Stimulated activated CD8-positive, alpha-beta memory T cell treated with anti-CD3 and anti-CD28 coated beads, Interleukin-15, amount 100 ng/mL, for 48 hours (primary cell): ENCODE results near the gene ADGRD1.
"Not testable (repeated sequence)": the region's sequence is repeated elsewhere in the genome, so short reads cannot be mapped to it uniquely, and the experiment has no call there.

Experiments
- DNase-seq, 2 donors: peaks; one replicate each; pipeline ENCODE4 v3.0.0-alpha.2; 2020; ENCODE audit warnings: low read depth in 2 of 2

The ADGRD1 gene

DNA sequence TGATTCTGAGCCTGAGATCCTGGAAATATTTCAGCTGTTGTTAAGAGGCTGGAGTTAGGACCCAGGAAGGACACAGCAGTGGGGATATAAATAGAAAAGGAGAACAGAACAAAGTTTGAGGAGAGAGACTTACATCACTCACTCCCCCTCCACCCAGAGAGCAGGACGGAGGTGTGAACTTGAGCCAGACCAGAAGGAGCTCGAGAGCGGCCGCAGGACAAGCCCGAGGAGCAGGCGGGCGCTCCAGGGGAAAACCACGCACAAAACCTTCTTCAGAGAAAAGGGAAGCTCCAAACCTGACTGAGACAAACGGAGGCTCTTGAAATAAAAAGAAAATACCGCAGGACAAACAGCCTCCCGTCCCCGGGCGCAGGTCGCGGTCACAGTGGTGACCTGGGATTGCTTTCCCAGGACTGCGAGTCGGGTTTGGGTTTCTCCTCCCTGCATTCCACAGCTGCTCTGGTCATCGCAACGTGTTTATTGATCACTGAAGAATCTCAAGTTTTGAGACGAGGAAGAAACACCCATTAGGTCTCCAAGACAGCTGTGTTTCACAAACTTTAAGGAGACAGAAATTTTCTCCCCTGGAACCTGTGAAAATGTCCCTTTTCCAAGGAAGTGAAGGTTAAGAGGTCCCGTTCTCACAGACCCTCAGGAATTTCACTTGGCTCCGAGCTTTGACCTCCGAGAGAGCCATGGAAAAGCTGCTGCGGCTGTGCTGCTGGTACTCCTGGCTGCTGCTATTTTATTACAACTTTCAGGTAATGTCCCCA, at the start of gene ADGRD1:
TSS of gene ADGRD1 (plus strand) at position 137 of the 773 bp plus-strand sequence. CDS start at position 696, 559 bp downstream.
- DNase-seq: no peak

DNA sequence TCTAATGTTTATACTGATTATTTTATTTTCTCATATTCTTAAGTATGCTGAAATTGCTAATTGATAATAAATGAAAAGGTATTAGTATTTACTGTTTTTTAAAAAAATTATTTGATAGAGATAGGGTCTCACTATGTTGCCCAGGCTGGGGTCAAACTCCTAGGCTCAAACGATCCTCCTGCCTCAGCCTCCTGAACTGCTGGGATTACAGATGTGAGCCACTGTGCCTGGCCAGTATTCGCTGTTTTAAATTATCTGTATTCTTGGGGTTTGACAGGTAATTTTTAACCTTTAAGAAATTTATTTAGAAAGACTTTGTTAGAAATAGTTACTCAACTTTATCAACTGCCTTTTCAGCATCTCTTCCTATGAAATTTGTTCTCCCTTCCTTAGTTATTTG, 49.6 kb upstream of the ADGRD1 start:
- DNase-seq: no peak

DNA sequence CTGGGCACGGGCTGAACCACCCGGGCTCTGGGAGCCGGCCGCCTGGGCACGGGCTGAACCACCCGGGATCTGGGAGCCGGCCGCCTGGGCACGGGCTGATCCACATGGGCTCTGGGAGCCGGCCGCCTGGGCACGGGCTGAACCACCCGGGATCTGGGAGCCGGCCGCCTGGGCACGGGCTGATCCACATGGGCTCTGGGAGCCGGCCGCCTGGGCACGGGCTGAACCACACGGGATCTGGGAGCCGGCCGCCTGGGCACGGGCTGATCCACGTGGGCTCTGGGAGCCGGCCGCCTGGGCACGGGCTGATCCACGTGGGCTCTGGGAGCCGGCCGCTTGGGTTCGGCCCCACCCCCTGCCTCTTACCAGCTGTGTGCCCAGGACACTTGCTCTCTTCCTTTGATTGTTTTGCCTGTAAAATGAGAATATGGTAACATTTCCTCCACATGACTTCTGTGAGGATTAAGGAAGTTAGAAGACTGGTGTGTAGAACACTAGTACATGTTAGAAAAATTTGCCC, 48.7 kb upstream of the ADGRD1 start:
- DNase-seq: not testable (repeated sequence)

DNA sequence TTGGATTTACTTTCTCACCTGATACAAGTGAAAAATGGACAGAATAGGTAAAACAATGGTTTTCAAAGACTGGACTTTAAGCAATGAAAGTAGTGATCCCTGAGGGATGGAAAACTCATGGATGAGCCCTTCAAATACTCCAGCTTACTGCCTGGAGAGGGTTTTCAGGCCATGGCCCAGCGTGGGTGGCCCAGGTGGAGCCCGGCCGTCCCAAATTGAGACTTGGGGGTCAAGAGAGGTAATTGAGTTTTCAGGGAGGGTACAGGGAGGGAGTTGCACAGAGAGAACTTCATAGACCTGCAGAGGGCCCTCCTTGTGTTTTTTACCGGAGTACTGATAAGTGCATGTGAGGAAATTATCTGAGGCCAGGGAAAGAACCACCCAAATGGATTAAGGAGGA, 44.6 kb upstream of the ADGRD1 start:
- DNase-seq: no peak

DNA sequence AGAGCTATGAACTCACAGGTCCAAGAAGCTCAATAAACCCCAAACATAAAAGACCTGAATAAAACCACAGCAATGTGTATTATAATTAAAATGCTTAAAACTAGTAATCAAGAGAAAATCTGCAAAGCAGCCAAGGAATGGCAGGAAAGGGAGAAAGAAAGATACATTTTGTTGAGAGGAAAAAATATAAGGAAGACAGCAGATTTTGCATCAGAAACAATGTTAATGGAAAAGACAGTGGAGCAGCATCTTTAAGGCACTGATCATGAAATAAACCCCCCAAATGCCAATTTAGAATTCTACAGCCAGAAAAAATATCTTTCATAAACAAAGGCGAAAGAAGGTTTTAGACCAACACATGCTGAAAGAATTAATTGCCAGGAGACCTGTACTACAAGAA, 42.5 kb upstream of the ADGRD1 start:
- DNase-seq: no peak

DNA sequence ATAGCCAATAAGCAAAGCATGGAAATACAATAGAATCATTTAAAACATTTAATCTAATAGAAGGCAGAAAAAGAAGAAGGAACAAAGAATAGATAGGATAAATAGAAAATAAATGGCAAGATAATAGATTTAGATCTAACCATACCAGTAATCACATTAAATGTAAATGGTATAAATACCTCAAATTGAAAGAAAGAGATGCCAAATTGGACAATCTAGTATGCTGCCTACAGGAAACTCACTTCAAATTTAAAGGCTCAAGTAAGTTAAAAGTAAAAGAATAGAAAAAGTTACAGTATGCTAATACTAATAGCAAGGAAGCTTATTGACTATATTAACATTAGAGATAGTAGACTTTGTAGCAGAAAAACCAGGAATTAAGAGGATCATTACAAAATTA, 41.8 kb upstream of the ADGRD1 start:
- no peak for DNase-seq

DNA sequence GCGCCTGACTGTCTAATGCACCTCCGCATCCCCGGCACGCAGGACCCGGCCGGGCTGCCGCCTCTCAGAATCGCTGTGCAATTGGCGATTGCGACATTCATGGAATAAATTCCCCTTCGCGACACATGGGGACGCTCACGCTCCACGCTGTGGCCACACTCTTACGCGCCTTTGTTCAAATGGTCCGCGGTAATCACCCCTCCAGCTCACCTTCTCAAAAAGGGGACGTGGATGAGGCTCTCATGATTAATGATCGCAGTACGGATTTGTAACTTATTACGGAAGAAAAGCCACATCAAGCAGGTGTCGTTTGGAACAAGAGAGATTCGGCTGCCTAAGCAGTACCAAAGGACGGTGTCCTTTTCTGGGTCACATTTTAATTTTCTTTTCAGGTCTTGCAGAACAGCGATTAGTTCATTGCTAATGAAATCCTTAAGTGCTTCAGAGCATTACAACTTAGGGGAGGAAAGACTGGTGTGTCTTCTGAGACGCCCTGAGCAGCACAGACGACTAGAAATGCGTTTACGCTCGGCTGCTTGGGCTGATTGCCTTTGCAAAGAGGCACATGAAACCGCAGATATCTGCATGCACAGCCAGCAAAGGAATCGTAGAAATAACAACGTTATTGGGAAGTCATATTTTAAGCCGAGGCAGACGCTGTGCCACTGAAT, 37.3 kb upstream of the ADGRD1 start:
- DNase-seq: no peak

DNA sequence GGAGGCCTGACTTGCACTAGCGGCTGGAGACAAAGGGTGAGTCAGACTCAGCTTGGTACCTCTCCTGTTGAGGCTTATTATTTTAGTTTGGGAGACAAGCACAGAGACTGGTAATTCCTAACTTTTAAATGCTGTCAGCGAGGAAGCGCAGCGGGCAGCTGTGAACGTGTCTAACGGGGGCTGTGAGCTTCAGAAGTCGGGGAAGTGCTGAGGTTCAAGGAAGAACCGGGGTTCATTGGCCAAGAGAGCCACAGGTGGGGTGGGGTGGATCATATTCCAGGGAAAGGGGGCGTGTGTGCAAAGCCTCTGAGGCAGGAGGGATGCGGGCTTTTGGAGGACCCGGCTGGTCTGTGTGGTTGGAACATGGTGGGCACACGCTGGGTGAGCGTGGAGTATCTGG, 36.1 kb upstream of the ADGRD1 start:
- no peak for DNase-seq

DNA sequence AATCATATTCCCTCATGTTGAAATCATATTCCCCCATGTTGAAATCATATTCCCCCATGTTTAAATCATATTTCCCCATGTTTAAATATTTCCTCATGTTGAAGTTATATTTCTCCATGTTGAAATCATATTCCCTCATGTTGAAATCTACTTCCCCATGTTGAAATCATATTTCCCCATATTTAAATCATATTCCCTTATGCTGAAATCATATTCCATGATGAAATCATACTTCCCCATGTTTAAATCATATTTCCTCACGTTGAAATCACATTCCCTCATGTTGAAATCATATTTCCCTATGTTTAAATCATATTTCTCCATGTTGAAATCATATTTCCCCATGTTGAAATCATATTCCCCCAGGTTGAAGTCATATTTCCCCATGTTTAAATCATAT, 34.6 kb upstream of the ADGRD1 start:
- no peak for DNase-seq

DNA sequence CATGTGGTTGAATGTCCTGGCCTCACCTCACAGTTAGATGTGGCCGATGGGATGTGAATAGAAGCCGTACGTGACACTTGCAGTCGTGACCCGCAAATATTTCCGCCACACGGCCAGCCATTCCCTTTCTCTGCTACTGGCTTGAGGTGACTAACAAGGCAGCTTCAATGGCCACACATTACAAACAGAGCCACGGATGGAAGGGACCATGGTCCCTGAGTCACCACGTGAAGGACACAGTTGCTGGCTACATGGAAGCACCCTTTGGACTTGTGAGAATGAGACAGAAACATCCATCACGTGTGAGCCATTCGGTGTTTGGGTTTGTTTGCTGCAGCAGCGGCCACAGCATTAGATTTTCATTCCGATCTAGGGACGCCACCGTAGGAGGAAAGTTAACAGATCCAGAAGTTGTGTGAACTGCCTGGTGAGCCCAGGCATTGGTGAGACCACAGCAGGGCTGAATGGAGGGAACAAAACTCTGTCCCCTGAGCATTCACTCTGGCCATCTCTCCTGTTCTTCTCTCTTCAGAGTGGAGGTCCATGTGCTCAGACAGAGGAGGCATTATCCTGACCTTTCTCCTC, 33.5 kb upstream of the ADGRD1 start:
- DNase-seq: no peak

DNA sequence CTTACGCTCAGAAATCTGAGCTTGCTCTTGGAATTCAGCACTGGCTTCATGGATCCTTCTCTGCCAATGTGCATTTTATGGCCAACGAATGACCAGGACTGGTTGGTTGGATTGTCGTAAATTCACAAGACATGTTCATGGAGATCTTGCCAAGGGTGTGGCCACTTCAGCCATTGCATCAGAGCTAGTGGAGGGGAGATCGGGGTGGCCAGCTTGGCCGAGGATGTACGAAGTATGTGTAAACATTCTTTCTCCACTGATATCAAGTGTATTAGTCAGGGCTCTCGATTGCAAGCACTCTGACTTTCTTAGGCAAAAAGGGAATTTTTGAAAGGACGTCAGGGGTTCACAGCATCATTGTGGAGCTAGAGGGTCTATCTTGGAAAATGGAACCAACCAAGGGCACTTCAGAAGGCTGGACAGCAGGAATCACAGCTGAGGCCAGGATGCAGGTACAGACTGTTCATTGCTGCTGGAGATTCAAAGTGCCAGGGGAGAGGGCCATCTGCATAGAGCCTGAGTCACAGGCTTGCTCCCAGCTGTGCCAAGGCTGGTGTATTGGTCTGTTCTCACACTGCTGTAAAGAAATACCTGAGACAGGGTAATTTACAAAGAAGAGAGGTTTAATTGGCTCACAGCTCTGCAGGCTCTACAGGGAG, 32.9 kb upstream of the ADGRD1 start:
- no peak for DNase-seq

DNA sequence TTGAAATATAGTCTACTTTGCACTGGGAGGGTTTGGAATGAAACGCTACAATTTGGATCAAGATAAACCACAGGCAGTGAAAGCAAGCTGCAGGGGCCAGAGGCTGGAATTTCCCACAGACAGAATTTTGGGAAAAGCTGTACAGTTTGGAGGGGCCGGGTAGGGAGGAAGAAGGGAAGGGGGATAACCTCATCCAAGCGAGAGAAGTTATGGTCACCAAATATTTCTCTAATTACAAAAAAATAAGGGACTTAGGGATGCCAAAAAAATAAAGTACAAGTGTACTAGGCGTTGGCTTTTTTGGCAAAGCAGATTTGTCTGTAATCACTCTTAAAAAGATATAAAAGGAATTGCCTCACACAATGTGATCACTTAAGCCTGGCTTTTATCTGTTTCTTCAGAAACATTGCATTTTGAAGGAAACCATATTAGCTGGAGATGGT, 31.2 kb upstream of the ADGRD1 start:
- DNase-seq: no peak

DNA sequence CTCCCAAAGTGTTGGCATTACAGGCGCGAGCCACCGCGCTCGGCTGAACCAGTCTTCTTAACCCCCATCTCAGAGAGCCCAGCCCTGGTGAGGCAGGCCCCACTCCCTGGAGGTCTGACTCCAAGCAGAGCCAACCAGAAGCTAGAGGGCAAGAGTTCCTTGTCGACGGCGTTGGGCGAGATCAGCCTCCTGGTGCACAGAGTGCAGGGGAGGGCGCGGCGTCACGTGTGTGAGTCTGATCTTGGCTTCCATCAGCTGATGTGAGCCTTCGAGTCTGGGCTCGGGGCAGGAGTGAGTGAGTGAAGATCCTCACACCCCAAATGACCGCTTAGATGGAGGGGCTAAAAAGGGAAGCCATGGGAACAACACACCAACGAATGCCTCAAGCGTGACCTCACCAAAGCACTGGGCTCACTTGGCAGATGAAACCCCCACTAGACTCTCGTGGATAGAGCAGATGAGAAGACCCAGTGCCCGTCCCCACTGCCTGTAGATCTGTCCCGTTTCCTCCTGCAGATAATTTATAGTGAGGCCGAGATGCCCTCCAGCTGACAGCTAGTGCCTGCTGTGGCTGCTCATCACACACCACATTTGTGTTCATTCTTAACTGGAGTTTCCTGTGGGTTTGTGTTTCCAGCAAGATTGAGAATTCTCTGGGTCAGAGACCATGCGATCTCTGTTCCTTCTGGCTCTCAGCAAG, 28.6 kb upstream of the ADGRD1 start:
- DNase-seq: no peak

DNA sequence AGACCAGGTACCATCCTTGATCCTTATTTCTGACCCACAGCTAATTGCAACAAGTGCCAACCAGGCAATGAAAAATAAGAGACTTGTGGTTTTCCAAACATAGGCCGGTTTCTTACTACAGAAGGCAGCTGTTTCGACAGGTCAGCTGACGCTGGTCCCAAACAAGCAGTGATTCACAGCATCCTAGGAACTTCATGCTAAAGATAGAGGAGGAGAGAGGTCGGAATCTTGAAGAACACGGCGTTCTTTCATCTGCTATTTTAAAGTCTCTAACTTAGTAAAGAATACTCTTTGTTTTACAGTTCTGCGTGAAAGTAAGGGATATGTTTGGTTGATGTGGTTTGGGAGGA, 28.1 kb upstream of the ADGRD1 start:
- DNase-seq: no peak

DNA sequence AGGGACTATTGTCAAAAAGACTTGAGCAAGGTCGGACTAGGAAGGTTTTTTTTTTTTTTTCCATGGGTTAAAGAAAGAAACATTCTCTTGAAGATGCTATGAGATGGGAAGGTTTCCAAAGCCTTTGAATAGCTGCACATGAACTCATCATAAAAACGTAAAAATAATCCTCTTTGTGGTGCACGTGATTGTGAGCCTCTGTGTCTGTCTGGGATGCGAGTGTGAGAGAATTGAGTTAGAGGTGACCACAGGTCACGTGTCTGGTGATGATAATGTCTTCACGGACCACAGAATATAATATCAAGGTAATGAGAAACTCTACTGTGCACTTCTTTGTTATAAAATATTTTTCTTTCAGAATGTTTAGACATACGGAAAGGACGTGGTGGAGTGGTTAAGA, 24.3 kb upstream of the ADGRD1 start:
- DNase-seq: no peak

DNA sequence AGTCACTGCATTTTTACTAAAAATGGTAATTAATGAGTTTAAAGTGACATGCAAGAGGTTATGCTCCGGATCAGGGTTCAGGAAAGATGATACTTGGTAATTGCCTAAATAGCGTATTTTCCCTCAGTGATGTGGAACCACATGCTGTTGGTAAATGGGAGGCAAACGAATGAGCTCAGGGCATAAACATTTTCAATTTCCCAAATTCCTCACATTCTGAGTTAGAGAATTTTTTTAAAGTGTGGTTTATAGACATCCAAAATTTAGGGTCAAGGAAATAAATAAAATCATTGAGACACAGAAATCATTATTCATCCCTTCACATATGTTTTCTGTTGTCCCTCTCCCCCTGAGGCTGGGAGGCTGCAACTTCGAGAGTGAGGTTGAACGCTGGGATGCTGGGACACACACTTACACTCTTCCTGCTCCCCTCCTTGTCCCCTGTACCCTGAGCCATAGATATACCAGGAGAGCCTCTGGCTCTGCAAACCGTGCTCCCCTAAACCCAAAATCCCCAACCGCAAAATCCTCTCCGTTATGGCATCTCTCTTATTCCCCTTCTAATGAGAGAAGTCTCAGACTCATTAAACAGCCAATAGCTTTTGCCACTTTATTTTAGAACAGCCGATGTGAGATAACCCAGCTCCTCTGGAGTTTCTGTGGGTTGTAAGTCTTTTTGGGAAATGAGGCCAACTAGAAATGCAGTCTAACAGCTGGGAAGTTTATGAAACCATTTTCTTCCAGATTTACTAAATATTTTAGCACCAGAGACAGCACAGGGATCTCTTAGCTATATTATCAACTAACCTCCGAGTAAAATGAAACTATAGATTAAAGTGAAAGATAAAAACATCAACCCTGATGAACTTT, 21.4 kb upstream of the ADGRD1 start:
- no peak for DNase-seq

DNA sequence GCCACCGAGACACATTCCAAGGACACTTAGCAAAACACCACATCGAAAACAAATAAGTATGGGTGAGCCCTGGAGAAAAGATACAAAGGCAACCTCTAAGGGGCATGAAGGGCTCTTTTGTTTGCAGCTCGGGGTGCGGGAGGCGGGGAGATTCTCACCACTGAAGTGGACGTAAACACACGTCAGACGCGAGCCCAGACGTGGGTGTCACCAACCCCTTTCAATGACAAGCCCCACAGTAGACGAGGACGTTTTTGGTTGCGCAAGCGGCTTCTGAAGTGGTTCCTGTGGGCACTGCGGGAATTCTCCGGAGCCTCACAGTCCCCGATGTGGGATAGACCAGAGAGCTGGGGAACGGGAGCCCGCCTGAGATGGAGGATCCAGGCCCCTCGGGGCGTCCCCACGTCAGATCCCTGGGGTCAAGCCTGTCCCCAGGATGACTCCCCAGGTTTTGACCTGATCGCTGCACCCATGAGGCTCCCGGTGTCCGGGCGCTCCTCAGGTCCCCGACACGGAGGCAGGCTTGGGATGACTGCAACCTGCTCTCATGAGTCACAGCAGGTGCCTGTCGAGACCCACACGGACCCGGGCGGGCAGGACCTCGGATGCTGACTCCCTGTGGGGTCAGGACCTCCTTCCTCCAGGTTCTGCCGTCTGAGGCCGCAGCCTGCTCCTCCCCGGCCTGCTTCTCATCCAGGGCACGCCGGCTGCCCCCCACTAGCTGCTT, 20.3 kb upstream of the ADGRD1 start:
- no peak for DNase-seq

DNA sequence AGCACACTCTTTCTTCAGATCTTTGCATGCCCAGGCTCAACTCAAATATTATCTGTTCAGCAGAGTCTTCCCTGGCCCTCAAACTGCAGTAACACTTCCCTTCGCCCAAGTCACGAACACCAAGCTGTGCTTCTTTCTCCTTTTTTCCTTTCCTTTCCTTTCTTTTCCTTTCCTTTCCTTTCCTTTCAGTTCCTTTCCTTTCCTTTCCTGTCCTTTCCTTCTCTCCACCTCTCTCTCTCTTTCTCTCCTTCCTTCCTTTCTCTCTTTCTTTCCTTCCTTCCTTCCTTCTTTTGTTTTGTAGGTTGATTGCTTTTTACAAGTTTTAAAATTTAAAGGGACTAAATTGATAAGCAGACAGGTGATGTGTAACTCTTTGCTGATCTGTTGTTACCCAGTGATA, 19.0 kb upstream of the ADGRD1 start:
- DNase-seq: no peak

DNA sequence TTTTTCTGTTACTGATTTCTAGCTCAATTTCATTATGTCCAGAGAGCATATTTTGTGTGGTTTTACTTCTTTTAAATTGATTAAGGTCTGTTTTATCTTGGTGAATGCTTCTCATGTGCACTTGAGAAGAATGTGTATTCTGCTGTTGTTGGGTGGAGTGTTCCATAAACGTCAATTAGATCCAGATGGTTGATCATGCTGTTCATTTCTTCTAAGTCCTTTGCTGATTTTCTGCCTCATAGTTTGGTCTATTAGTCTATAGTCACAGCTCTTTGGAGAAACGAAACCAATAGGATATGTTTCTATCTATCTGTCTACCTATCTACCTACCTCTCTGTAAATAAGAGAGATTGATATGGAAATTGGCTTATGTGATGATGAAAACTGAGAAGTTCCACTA, 17.1 kb upstream of the ADGRD1 start:
- no peak for DNase-seq

DNA sequence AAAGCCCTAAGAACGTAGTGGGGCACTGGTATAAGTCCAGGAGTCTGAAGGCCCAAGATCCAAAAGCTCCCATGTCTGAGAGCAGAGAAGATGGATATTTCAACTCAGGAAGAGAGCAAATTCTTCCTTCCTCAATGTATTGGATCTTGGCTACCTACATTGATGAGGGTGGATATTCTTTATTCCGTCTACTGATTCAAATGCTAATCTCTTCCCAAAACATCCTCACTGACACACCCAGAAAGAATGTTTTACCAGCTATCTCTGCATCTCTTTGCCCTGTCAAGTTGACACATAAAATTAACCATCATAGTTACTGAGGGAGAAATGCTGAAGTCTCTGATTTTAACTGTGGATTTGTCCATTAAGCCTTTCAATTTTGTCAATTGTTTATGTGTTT, 16.6 kb upstream of the ADGRD1 start:
- no peak for DNase-seq
